Gastroesophageal sphincter (tissue), 4 donors: ENCODE data around the gene ARHGAP8. TPM values are rescaled to one million over a fixed set of nuclear protein-coding genes. Genes with fewer than 3 reads are reported as not detected.

Experiments
- ATAC-seq: fragments of 150-250 bp; one replicate; pipeline ENCODE4 v1.9.1; 2016; ENCODE audit warnings: mild to moderate bottlenecking, moderate library complexity
- H3K27ac ChIP-seq, 4 donors: fragments of 200-600 bp; sonication (generic) in 3 of 4; 1 replicate in 3 of 4; 2 replicates in 1 of 4; pipeline ENCODE4 v1.5.1; 2016 to 2019
- H3K27me3 ChIP-seq: fragments of 200-600 bp; sonication (generic); one replicate; pipeline ENCODE4 v1.5.1; 2019
- H3K36me3 ChIP-seq, 2 donors: fragments of 200-600 bp; sonication (generic); one replicate each; pipeline ENCODE4 v1.5.1; 2019; ENCODE audit warnings: control low read depth in 1 of 2
- H3K4me1 ChIP-seq, 3 donors: fragments of 200-600 bp; sonication (generic); 1 replicate in 2 of 3; 2 replicates in 1 of 3; pipeline ENCODE4 v1.5.1; 2016 to 2019; ENCODE audit warnings: control low read depth in 2 of 3
- H3K4me3 ChIP-seq, 2 donors: fragments of 200-600 bp; sonication (generic); one replicate each; pipeline ENCODE4 v1.5.1; 2019; ENCODE audit warnings: mild to moderate bottlenecking in 1 of 2, moderate library complexity in 1 of 2
- H3K9me3 ChIP-seq, 3 donors: fragments of 200-600 bp; sonication (generic); one replicate each; pipeline ENCODE4 v1.5.1; 2017 to 2019; ENCODE audit warnings: control low read depth in 2 of 3
- CTCF ChIP-seq, 4 experiments: fragments of 200-600 bp in 2 of 4; fragments of 450-650 bp in 2 of 4; sonication (generic) in 1 of 4; IDR thresholded peaks; one replicate each; pipeline ENCODE4 v1.5.1; 2017 to 2019; ENCODE audit warnings: antibody characterized with exemption in 4 of 4, mild to moderate bottlenecking in 2 of 4, moderate library complexity in 2 of 4
- EP300 ChIP-seq: sonication (generic); formaldehyde crosslinking; IDR thresholded peaks from one replicate; pipeline ENCODE4 v1.6.1; 2017; ENCODE audit warnings: antibody characterized with exemption, mild to moderate bottlenecking
- POLR2A ChIP-seq, 2 donors: fragments of 450-650 bp; IDR thresholded peaks; one replicate each; pipeline ENCODE4 v1.6.1; 2017; ENCODE audit warnings: antibody characterized with exemption in 2 of 2, mild to moderate bottlenecking in 2 of 2, moderate library complexity in 1 of 2
- POLR2AphosphoS5 ChIP-seq: sonication (generic); formaldehyde crosslinking; IDR thresholded peaks from one replicate; pipeline ENCODE4 v1.6.1; 2017; ENCODE audit warnings: antibody characterized with exemption
- WGBS, 2 donors: methylation state at CpG; one replicate each; pipeline ENCODE4 v1.1.5; 2018; ENCODE audit warnings: low coverage in 1 of 2; 5-methylcytosine and 5-hydroxymethylcytosine counted together
- total RNA-seq, 4 donors: library from RNA; depleted of rRNA; stranded (reverse); fragments of >200 nt; gene quantifications; one replicate each; pipeline ENCODE4 v1.1.0, GENCODE V29; 2016

Gene ARHGAP8
- total RNA-seq, 4 donors from 2014 or later = 0.31 to 1.6 TPM; not detected in 2

- ATAC-seq = no peak
- peaks cover 0 to 22% (median 0%) of the 10 kb centered on the region in 3 donors for H3K9me3 ChIP-seq
- H3K36me3 ChIP-seq = peaks cover 0 to 10% of the 10 kb centered on the region in 2 donors
- 86% methylated on average over 1 of the region's 14 CpGs; no CpG with 5 or more reads in 1 of the 2 donors for WGBS, 2 donors
- no peak overlapping the region for H3K27ac ChIP-seq
- no peak for TF ChIP-seq EP300
- TF ChIP-seq POLR2A (IDR thresholded peaks at IDR 0.05) = no peak
- TF ChIP-seq CTCF (IDR thresholded peaks at IDR 0.05) = no peak
- TF ChIP-seq POLR2AphosphoS5 = no peak
- H3K27me3 ChIP-seq = no peaks in the 10 kb centered on the region
- no peaks in the 10 kb centered on the region for H3K4me1 ChIP-seq
- no peak overlapping the region for H3K4me3 ChIP-seq
Observed at GRCh38 chr22:44878483-44879300, 126.3 kb downstream of the ARHGAP8 start.

DNA sequence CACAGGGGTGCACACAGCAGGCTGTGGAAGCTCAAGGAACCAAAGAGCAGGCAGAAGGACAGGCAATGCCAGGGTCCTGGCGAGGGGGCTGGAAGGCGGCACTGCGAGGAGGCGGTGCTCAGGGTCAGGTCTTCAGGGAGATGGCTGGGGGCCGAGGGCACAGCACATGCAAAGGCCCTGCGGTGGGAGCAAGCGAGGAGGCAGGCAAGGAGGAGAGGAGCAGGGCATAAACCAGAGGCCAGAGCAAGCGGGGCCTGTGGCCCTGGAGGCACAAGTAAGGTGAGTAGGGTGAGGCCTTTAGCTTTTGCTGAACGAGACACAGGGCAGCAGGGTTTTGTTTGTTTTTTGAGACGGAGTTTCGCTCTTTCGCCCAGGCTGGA lies 126.9 kb downstream of the ARHGAP8 start:
- H3K4me1 ChIP-seq = no peaks in the 10 kb centered on the region
- H3K27me3 ChIP-seq = no peaks in the 10 kb centered on the region
- H3K36me3 ChIP-seq = peaks cover 0 to 10% of the 10 kb centered on the region in 2 donors
- peaks cover 0 to 22% (median 0%) of the 10 kb centered on the region in 3 donors for H3K9me3 ChIP-seq
- H3K27ac ChIP-seq = no peak overlapping the region
- 94% methylated on average over 6 to 12 of the region's 12 CpGs for WGBS, 2 donors
- no peak for TF ChIP-seq CTCF (IDR thresholded peaks at IDR 0.05)
- no peak for TF ChIP-seq EP300
- TF ChIP-seq POLR2A (IDR thresholded peaks at IDR 0.05) = no peak
- no peak for TF ChIP-seq POLR2AphosphoS5
- no peak overlapping the region for H3K4me3 ChIP-seq
- ATAC-seq = no peak

- no peak for ATAC-seq
- TF ChIP-seq POLR2AphosphoS5 (no peak), POLR2A (IDR thresholded peaks at IDR 0.05) (no peak), CTCF (IDR thresholded peaks at IDR 0.05) (no peak), EP300 (no peak)
- Histone ChIP-seq H3K27ac (no peak overlapping the region), H3K27me3 (no peaks in the 10 kb centered on the region), H3K4me3 (no peak overlapping the region), H3K36me3 (peaks cover 0 to 12% of the 10 kb centered on the region in 2 donors), H3K4me1 (no peaks in the 10 kb centered on the region), H3K9me3 (peaks cover 0 to 22% (median 0%) of the 10 kb centered on the region in 3 donors)
- WGBS, 2 donors = 87 to 93% methylated on average over 9 to 12 of the region's 19 CpGs
Observed at GRCh38 chr22:44880610-44881290, 128.4 kb downstream of the ARHGAP8 start.

GRCh38 chr22:44881624-44882023 lies 129.2 kb downstream of the ARHGAP8 start:
- no peaks in the 10 kb centered on the region for H3K4me1 ChIP-seq
- TF ChIP-seq CTCF (IDR thresholded peaks at IDR 0.05) = no peak
- no peak for TF ChIP-seq EP300
- TF ChIP-seq POLR2A (IDR thresholded peaks at IDR 0.05) = no peak
- no peak for TF ChIP-seq POLR2AphosphoS5
- no peaks in the 10 kb centered on the region for H3K27me3 ChIP-seq
- peaks cover 0 to 19% (median 0%) of the 10 kb centered on the region in 3 donors for H3K9me3 ChIP-seq
- peaks cover 0 to 14% of the 10 kb centered on the region in 2 donors for H3K36me3 ChIP-seq
- WGBS, 2 donors = 100% methylated on average over 2 of the region's 24 CpGs; no CpG with 5 or more reads in 1 of the 2 donors
- no peak overlapping the region for H3K4me3 ChIP-seq
- no peak for ATAC-seq
- H3K27ac ChIP-seq = no peak overlapping the region
